Lower leg skin (tissue), 3 donors: ENCODE data around the gene C9orf50.

Experiments used
- CTCF ChIP-seq, 3 donors: fragments of 450-650 bp; IDR thresholded peaks; one replicate each; pipeline ENCODE4 v1.5.1; 2016; ENCODE audit warnings: antibody characterized with exemption in 3 of 3, mild to moderate bottlenecking in 3 of 3, moderate library complexity in 2 of 3
- POLR2A ChIP-seq, 2 donors: fragments of 450-650 bp; IDR thresholded peaks; one replicate each; pipeline ENCODE4 v1.6.1; 2016 to 2017; ENCODE audit warnings: antibody characterized with exemption in 2 of 2, mild to moderate bottlenecking in 1 of 2, moderate library complexity in 1 of 2

GRCh38 chr9:129591916-129592315, 29.0 kb downstream of the C9orf50 start:
- TF ChIP-seq POLR2A (IDR thresholded peaks at IDR 0.05) = no peak
- TF ChIP-seq CTCF (IDR thresholded peaks at IDR 0.05) = no peak
